Measurements from ENCODE around the gene PNPLA2. TPM values are rescaled to one million over a fixed set of nuclear protein-coding genes. Genes with fewer than 3 reads are reported as not detected.

Gene PNPLA2
- total RNA-seq, 1 donor from 2014 or later: 34.7 TPM

- DNase-seq (ENCODE audit: low read depth): no peak
- H3K4me3 ChIP-seq (ENCODE audit: low read depth, low read length): no peak overlapping the region
- no peak for TF ChIP-seq CTCF (conservative IDR thresholded peaks at IDR 0.05; ENCODE audit: low read depth, low read length)
Measured at GRCh38 chr11:855796-856195, 37.1 kb downstream of the PNPLA2 start.

GRCh38 chr11:856397-856796 lies 37.7 kb downstream of the PNPLA2 start:
- no peak overlapping the region for H3K4me3 ChIP-seq (ENCODE audit: low read depth, low read length)
- DNase-seq (ENCODE audit: low read depth): no peak
- TF ChIP-seq CTCF (conservative IDR thresholded peaks at IDR 0.05; ENCODE audit: low read depth, low read length): no peak

- no peak for TF ChIP-seq CTCF (conservative IDR thresholded peaks at IDR 0.05; ENCODE audit: low read depth, low read length)
Measured at GRCh38 chr11:858053-858761, 39.5 kb downstream of the PNPLA2 start.

GRCh38 chr11:858762-859339 lies 40.1 kb downstream of the PNPLA2 start:
- no peak for TF ChIP-seq CTCF (conservative IDR thresholded peaks at IDR 0.05; ENCODE audit: low read depth, low read length)
- DNase-seq (ENCODE audit: low read depth): no peak
- H3K4me3 ChIP-seq (ENCODE audit: low read depth, low read length): no peak overlapping the region

More at GRCh38 chr11:858053-858761, 39.5 kb downstream of the PNPLA2 start:
- H3K4me3 ChIP-seq (ENCODE audit: low read depth, low read length): no peak overlapping the region
- DNase-seq (ENCODE audit: low read depth): no peak

- no peak for DNase-seq (ENCODE audit: low read depth)
- no peak for TF ChIP-seq CTCF (conservative IDR thresholded peaks at IDR 0.05; ENCODE audit: low read depth, low read length)
- no peak overlapping the region for H3K4me3 ChIP-seq (ENCODE audit: low read depth, low read length)
Measured at GRCh38 chr11:859394-860131, 40.8 kb downstream of the PNPLA2 start.

- no peak overlapping the region for H3K4me3 ChIP-seq (ENCODE audit: low read depth, low read length)
- no peak for DNase-seq (ENCODE audit: low read depth)
- no peak for TF ChIP-seq CTCF (conservative IDR thresholded peaks at IDR 0.05; ENCODE audit: low read depth, low read length)
Measured at GRCh38 chr11:860234-861104, 41.8 kb downstream of the PNPLA2 start.

Measured in epithelial cell of proximal tubule (primary cell).